Esophagus squamous epithelium (tissue), 5 donors: ENCODE results near the gene NECAB2. TPM values are rescaled to one million over a fixed set of nuclear protein-coding genes. Genes with fewer than 3 reads are reported as not detected.

Experiments
- DNase-seq: peaks from one replicate; lab custom pipeline; 2025; lab: John Stamatoyannopoulos, UW
- H3K27ac ChIP-seq, 4 donors: fragments of 200-600 bp; sonication (generic); one replicate each; pipeline ENCODE4 v1.5.1; 2016 to 2019; ENCODE audit warnings: mild to moderate bottlenecking in 1 of 4
- H3K27me3 ChIP-seq, 4 donors: fragments of 200-600 bp; sonication (generic); 1 replicate in 3 of 4; 2 replicates in 1 of 4; pipeline versions ENCODE4 v1.5.1 to v1.6.0; 2017 to 2021; ENCODE audit warnings: antibody characterized with exemption in 1 of 4
- H3K36me3 ChIP-seq, 3 donors: fragments of 200-600 bp; sonication (generic); one replicate each; pipeline ENCODE4 v1.5.1; 2016 to 2019
- H3K4me1 ChIP-seq, 3 donors: fragments of 200-600 bp; sonication (generic); one replicate each; pipeline ENCODE4 v1.5.1; 2017 to 2019
- H3K4me3 ChIP-seq, 4 donors: fragments of 200-600 bp; sonication (generic); 1 replicate in 3 of 4; 2 replicates in 1 of 4; pipeline ENCODE4 v1.5.1; 2016 to 2019; ENCODE audit warnings: mild to moderate bottlenecking in 2 of 4, moderate library complexity in 1 of 4
- H3K9me3 ChIP-seq, 3 donors: fragments of 200-600 bp; sonication (generic); one replicate each; pipeline ENCODE4 v1.5.1; 2016 to 2019
- POLR2A ChIP-seq, 4 donors: fragments of 450-650 bp; IDR thresholded peaks; one replicate each; pipeline ENCODE4 v1.6.1; 2017; ENCODE audit warnings: antibody characterized with exemption in 4 of 4, mild to moderate bottlenecking in 4 of 4, moderate library complexity in 3 of 4
- WGBS, 2 donors: methylation state at CpG; one replicate each; pipeline ENCODE4 v1.1.5; 2018; 5-methylcytosine and 5-hydroxymethylcytosine counted together
- intact Hi-C: fragments of 100-400 bp; cut with DNase I; formaldehyde crosslinking; loops from one replicate; pipeline ENCODE4 v1.15.0; 2022
- small RNA-seq, 4 donors: library from RNA; depleted of rRNA; stranded (forward); fragments of <200 nt; gene quantifications; one replicate each; pipeline ENCODE3, GENCODE V24; 2016
- total RNA-seq, 4 donors: library from RNA; depleted of rRNA; stranded (reverse); fragments of >200 nt; gene quantifications; one replicate each; pipeline ENCODE4 v1.1.0, GENCODE V29; 2016
- TF ChIP-seq, protein P1 (sequence below), 6 experiments: fragments of 450-650 bp in 4 of 6; fragments of 200-600 bp in 2 of 6; sonication (generic) in 2 of 6; IDR thresholded peaks; one replicate each; pipeline ENCODE4 v1.5.1; 2016 to 2019; ENCODE audit warnings: antibody characterized with exemption in 6 of 6, mild to moderate bottlenecking in 4 of 6, moderate library complexity in 4 of 6
- donor health status: DM: yes; HTN: yes; CAD: no.

The NECAB2 gene
- total RNA-seq, 4 donors from 2014 or later, result not detected

DNA sequence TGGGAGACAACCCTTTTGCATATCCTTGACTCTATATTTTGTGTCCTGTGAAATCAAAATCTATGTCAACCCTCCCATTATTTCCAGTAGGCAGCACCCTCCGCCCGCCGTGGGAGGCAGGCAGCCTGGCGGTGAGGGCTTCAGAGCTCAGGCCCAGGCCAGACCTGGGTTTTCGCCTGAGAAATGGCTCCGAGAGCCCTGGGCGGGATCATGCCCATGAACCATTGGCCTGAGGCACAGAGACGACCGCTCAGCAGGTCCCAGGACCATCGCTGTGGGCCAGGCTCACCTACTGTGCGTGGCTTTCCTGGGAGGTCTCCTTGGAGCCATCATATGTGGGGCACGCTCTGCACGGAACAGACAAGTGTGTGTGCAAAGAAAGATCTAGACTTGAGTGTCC, 80.8 kb downstream of the NECAB2 start:
- DNase-seq, result no peak
- WGBS, 2 donors, result 89 to 100% methylated on average over 1 to 13 of the region's 13 CpGs
- TF ChIP-seq, protein P1, sequence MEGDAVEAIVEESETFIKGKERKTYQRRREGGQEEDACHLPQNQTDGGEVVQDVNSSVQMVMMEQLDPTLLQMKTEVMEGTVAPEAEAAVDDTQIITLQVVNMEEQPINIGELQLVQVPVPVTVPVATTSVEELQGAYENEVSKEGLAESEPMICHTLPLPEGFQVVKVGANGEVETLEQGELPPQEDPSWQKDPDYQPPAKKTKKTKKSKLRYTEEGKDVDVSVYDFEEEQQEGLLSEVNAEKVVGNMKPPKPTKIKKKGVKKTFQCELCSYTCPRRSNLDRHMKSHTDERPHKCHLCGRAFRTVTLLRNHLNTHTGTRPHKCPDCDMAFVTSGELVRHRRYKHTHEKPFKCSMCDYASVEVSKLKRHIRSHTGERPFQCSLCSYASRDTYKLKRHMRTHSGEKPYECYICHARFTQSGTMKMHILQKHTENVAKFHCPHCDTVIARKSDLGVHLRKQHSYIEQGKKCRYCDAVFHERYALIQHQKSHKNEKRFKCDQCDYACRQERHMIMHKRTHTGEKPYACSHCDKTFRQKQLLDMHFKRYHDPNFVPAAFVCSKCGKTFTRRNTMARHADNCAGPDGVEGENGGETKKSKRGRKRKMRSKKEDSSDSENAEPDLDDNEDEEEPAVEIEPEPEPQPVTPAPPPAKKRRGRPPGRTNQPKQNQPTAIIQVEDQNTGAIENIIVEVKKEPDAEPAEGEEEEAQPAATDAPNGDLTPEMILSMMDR (IDR thresholded peaks at IDR 0.05), result no peak

DNA sequence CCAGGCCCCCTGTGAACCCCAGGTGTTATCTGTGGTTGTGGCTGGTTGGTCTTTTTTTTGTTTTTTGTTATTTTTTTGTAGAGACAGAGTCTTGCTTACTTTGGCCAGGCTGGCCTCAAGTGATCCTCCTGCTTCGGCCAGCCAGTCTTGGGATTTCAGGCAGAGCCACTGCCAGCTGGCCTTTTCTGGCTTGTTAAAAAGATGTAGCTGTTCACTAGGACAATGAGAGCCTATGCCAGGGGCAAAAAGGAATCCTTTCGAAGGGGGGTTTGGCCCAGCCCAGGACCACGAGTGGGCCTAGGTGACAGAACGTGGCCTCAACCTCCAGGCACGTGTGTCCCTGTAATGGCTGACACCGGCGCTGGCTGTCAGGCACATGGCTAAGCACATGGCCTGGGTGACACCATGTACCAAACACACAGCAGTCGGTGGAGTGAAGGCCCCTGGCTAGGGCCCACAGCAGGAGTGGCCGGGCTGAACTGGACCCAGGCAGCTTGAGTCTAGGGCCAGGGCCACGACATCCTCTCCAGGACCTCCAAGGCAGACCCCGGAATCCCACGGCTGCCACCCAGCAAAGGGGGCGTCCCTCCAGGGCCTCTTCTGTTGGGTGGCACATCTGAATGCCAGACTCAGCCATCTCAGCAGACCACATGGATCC, 81.5 kb downstream of the NECAB2 start:
- no peak for DNase-seq
- TF ChIP-seq, protein P1 (IDR thresholded peaks at IDR 0.05), result no peak
- TF ChIP-seq POLR2A (IDR thresholded peaks at IDR 0.05), result no peak
- WGBS, 2 donors, result 88 to 91% methylated on average over 4 to 8 of the region's 13 CpGs
- Histone ChIP-seq H3K27ac (no peak overlapping the region), H3K9me3 (no peaks in the 10 kb centered on the region), H3K4me1 (no peaks in the 10 kb centered on the region), H3K4me3 (no peak overlapping the region), H3K36me3 (peaks cover 17 to 71% (median 24%) of the 10 kb centered on the region in 3 donors), H3K27me3 (peaks cover 0 to 10% (median 0%) of the 10 kb centered on the region in 4 donors)
- intact Hi-C loops, result no loop called here

More for the DNA sequence above, 80.8 kb downstream of the NECAB2 start:
- Histone ChIP-seq H3K27me3 (peaks cover 0 to 17% (median 0%) of the 10 kb centered on the region in 4 donors), H3K27ac (no peak overlapping the region), H3K4me1 (no peaks in the 10 kb centered on the region), H3K9me3 (no peaks in the 10 kb centered on the region), H3K36me3 (peaks cover 10 to 65% (median 19%) of the 10 kb centered on the region in 3 donors), H3K4me3 (no peak overlapping the region)
- intact Hi-C loops, result no loop called here

DNA sequence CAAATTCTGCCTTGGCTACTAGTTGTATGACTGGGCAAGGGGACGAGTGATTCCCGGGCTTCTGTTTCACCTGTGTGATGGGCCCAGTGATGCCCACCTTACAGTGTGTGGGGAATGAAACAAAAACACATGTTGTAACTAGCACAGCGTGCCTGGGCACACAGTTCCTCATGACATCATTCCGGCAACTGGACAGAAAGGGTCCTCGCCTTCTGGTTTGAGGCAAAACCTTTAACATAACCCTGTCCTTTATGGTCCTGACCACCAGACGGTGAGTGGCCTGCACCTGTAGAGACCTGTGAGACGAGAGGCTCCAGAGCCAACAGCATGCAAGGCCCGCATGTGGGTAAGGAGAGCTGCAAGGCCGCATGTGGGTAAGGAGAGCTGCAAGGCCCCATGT, 82.3 kb downstream of the NECAB2 start:
- H3K4me1 ChIP-seq, result no peaks in the 10 kb centered on the region
- intact Hi-C loops, result no loop called here
- peaks cover 24 to 79% (median 32%) of the 10 kb centered on the region in 3 donors for H3K36me3 ChIP-seq
- DNase-seq, result no peak
- 86 to 94% methylated on average over 4 to 9 of the region's 9 CpGs for WGBS, 2 donors
- TF ChIP-seq, protein P1 (IDR thresholded peaks at IDR 0.05), result no peak
- no peak for TF ChIP-seq POLR2A (IDR thresholded peaks at IDR 0.05)
- no peak overlapping the region for H3K4me3 ChIP-seq
- H3K27ac ChIP-seq, result no peak overlapping the region
- no peaks in the 10 kb centered on the region for H3K9me3 ChIP-seq
- H3K27me3 ChIP-seq, result peaks cover 0 to 3% (median 0%) of the 10 kb centered on the region in 4 donors

DNA sequence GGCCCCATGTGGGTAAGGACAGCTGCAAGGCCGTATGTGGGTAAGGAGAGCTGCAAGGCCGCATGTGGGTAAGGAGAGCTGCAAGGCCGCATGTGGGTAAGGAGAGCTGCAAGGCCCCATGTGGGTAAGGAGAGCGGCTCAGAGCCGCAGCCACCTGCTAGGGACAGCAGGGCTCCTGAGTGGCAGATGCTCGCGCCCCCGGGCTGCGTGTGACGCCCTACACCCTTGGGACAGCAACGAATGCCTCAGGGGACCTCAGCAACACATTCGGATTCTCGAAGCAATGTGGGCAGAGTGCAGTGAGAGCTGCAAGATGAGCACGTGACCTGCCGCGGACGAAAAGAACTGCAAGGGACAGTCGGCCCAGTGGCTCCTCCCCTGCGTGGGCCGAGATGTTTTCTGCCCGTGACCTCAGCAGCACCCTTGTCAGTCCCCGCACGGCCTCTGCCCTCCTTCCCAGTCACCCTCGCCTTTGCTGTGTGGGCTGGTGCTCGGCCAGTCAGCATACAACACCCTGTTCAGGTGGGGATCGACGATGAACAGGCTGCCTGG, 84.1 kb downstream of the NECAB2 start:
- H3K27ac ChIP-seq, result no peak overlapping the region
- TF ChIP-seq, protein P1 (IDR thresholded peaks at IDR 0.05), result no peak
- no peak for TF ChIP-seq POLR2A (IDR thresholded peaks at IDR 0.05)
- H3K4me3 ChIP-seq, result no peak overlapping the region
- no peaks in the 10 kb centered on the region for H3K9me3 ChIP-seq
- no peaks in the 10 kb centered on the region for H3K27me3 ChIP-seq
- H3K36me3 ChIP-seq, result peaks cover 26 to 95% (median 45%) of the 10 kb centered on the region in 3 donors
- DNase-seq, result no peak
- intact Hi-C loops, result no loop called here
- 87 to 90% methylated on average over 15 to 27 of the region's 27 CpGs for WGBS, 2 donors
- H3K4me1 ChIP-seq, result no peaks in the 10 kb centered on the region

Small RNA genes within 50 kb of the gene (small RNA-seq; reads per million reads assigned to genes)
- gene RNA5SP432, result 0 reads per million in 4 donors

Other genes with a start within 250 kb of the NECAB2 start
- gene HSBP1, start 160.3 kb upstream of the NECAB2 start, total RNA-seq, result 10 to 100 TPM; 18.2 to 32.4 (median 23.3) TPM
- gene MLYCD, start 69.1 kb upstream of the NECAB2 start, total RNA-seq, result 1 to 10 TPM; 2.7 to 8.6 (median 2.9) TPM
- gene OSGIN1, start 15.0 kb upstream of the NECAB2 start, total RNA-seq, result 10 to 100 TPM in 2 of 4 donors, 1 to 10 TPM in 2; 5.0 to 27.6 (median 11.1) TPM
- gene SLC38A8, start 74.6 kb downstream of the NECAB2 start, total RNA-seq, result not detected
- 10 to 100 TPM; 36.3 to 77.6 (median 53.0) TPM for gene MBTPS1, start 148.7 kb downstream of the NECAB2 start, total RNA-seq
- gene HSDL1, start 176.9 kb downstream of the NECAB2 start, total RNA-seq, result 1 to 10 TPM; 5.0 to 9.7 (median 8.6) TPM
- gene DNAAF1, start 177.1 kb downstream of the NECAB2 start, total RNA-seq, result under 1 TPM in 1 of 4 donors, not detected in 3; under 0.01 TPM
- 10 to 100 TPM; 23.9 to 43.7 (median 32.1) TPM for gene TAF1C, start 218.8 kb downstream of the NECAB2 start, total RNA-seq
- 1 to 10 TPM in 3 of 4 donors, not detected in 1; 1.1 to 4.2 (median 1.9) TPM for gene ADAD2, start 222.9 kb downstream of the NECAB2 start, total RNA-seq